GM21786 (cell line): ENCODE measurements around the gene FAM107B.

Experiments
- ATAC-seq: cut with Tn5 transposase; IDR thresholded peaks from one replicate; pipeline ENCODE4 v1.9.1; 2021; ENCODE audit not compliant: unreplicated experiment

FAM107B gene

DNA sequence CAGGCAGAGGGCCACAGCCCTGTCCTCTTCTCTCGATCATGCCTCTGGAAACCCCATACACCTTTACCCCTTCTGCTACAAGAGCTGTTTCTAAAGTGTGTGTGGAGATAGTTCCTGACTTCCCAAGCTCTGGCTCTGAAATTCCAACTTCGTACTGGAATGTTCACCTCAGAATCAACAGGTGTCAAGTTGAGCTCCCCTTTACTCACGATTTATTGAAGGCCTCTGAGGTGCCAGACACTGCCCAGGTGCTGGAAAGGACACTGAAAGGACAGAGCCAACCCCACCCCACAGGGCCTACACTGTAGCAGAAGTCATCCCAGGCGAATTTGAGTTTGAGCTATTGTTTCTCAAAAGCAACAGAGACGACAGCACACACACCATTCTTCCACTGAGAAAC lies 234.1 kb downstream of the FAM107B start:
- no peak for ATAC-seq

DNA sequence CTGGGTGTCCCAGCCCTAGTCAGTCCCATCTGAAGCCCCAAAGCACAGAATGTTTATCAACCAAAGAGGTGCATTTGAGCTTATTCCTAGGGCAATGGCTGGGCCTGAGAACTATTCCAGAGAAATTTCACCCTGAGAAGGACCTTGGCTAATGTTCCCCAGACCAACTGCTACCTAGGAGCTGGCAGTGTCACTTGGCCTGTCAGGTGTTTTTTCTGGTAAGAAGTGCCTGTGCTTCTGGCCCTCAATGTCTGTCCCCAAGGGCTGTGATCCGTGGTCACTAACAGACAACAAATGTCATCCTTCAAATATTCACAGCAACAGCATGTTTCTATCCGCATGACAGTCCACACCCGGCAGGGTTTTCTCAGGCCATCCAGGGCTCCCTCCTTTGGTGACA lies 234.6 kb downstream of the FAM107B start:
- ATAC-seq = no peak

DNA sequence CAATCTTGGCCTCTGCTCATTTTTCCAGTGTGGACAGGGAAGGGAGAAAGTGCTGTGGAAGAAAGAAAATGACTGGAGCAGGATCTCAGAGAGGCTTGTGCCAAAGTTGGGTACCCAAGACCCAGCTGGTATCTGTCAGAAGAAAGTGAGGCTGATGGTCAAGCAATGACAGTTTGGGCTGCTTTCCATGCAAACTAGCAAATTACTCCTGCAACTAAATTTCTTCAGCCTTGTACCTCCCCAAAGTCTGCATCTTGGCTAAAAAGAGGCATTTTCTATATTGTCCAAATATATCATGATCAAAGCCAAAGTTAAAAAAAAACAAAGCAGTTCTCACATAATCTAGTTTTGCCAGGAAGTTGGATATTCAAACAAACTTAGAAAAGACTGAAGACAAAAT lies 235.5 kb downstream of the FAM107B start:
- no peak for ATAC-seq

DNA sequence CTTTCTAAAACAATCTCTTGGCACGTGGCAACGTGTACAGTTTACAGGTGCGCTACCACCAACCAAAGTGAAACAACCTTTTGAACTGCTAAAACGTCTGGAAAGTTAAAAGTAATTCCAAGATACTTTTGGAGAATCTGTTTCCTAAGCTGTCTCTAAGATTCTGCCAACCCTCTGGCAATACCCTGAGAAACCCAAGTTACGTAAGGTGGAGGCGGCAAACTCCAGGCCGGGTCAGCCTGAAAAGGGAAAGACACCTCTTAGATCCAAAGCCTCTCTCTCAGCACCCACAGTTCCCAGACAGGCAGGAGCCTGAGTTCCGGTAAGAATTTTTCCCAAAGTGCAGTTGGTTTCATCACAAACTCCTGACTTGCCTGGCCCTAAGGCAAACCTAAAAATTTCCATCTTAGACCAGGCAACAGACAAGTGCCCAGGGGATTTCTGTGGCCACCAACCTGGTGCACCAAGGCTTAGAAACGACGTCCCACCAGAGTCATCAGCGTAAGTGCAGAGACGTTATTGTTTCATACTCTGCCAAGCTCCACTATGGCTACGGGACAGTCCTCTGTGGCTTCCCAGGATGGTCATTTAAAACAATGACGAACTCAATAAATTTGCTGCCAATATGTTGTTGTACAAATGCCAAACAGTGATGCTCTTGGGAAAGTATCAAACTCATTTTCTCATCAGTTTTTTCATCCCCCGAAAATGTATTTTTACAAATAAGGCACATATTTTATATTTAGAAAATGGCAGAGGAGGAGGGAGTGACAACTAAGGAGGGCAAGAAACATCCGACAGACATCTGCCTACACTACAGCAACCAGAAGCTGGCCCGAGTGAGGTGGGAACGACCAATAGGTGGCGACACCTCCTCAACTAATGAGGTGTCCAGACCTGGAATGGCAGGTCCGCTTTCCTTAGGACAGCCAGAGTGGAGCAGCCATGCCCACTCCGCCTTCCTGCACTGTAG lies 238.2 kb downstream of the FAM107B start:
- no peak for ATAC-seq

DNA sequence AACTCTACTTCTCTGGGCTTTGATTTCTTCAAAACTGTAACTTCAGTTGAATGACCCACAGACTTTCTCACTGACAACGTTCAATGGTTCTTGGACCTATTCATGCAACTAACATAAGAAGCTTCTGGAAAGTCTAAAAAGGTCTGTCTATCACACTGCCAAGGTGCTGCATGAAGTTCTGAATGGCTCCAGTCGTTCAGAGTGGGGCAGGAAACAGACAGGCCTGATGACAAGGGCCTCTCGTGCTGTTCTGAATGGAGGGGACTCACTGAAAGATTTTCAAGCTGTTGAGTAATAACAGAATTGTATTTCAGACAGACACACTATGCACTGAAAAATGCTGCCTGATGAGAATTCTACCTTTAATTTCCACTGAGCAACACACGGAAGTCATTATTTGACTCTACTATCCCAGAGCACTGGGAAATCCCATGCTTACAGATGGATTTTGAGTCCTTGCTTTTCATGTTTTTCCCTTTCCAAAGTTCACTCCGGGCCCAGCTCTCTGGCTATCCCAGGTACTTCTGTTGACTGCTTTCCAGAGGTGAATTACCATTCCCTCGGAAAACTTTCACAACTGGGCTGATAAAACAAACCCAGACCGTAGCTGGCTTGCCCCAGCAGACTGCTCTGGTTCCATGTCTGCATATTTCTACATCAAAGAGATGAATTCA lies 239.1 kb downstream of the FAM107B start:
- ATAC-seq = no peak

DNA sequence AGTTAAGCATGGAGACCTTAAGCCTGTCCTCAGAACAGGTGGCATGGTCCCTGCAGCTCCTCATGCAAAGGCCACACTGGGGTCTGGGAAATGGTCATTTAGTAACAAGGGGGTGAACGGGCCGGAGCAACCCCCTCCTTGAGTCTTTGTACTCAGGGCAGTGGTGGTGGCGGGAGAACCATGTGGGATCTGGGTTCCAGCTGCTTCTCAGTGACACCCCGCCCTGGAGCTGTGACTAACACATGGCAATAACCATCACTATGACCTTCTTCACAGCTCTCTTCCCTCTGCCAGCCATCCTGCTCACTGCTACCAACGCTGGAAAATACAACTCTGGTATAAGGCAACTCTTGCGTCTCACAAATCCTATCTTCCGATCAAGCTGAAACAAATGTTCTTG lies 240.5 kb downstream of the FAM107B start:
- ATAC-seq = no peak

DNA sequence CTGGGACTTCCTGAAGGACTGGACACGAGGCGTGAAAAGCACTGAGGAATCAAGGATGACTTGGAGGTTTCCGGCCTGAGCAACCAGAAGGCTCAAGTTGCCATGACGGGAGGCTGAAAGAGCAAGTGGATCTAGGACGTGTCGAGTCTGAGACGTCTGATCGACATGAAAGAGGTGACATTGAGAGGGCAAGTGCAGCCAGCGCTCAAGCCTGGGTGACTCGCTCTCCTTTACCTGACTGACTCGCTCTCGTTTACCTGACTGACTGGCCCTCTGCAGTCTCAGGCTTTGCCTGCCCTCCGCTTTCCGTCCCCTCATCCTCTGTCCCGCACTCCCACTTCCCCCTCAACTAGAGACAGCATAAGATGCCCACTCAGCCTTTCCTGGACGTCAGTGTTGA lies 241.4 kb downstream of the FAM107B start:
- ATAC-seq = no peak

DNA sequence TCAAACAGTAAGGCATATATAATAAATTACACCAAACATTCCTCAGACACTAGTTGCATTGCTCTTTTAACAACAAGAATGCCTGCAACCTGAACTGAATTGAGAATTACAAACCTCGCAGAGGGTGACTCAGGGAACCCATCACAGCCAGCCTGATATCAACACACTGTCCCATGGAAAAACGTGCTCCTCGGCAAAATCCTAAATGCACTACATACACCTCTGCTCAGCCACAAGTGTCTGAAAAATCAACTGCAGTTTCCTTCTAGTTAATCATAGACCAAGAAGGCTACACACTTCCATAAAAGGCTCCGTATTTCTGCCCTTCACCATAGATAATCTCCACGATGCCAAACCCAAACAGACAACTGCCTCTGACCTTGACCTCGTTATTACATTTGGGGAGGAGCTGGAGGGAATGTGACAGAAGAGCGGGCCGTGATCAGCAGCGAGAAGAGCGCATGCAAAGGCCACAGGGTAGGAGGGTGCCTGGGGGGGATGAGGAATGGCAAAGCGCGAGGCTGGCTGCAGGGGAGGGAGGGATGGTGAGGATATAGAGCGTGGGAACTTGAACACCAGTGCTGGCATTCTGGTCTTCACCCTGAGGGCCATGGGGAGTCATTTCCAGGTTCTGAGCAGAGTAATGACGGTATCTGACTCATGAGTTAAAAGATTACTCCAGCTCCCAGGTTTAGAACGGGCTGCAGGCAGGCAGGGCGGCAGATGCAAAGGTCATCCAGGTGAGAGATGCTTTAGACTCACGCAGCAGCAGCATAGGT lies 242.0 kb downstream of the FAM107B start:
- no peak for ATAC-seq

DNA sequence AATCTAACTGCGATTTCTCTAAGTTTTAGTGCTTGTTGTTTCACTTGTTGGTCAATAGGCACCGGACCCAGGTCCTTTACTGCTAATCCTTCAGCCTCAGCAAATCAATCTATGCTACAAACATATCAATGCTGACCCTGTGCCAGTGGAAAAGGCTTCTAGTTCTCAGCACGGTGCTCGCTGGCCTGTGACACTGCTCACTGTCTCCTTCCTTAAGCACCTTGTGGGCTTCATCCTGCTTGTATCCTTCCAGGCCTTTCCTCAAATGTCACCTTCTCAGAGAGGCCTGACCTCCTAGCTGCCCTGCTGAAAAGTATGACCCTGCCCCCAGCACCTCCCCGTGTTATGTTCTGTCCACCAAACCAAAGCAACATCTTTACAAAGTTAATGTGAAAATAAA lies 242.7 kb downstream of the FAM107B start:
- ATAC-seq = no peak

DNA sequence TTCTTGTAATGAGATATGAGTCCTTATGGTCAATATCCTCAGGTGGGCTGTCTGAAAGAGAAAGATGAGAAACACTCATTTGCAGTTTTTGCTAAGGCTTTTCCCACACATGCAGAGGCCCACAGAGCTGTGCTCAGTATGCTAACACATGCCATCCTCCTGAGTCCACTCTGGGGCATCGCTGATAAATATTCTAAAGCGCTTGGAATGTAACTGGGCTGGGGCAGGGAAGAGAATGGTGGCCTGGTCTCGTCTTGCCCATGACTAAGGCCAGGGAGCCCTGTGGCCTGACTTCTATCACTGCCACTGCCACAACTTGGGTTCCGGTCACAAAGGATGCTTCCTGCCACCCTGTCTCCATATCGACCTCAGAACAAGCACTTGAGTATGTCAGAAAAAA lies 244.2 kb downstream of the FAM107B start:
- no peak for ATAC-seq

DNA sequence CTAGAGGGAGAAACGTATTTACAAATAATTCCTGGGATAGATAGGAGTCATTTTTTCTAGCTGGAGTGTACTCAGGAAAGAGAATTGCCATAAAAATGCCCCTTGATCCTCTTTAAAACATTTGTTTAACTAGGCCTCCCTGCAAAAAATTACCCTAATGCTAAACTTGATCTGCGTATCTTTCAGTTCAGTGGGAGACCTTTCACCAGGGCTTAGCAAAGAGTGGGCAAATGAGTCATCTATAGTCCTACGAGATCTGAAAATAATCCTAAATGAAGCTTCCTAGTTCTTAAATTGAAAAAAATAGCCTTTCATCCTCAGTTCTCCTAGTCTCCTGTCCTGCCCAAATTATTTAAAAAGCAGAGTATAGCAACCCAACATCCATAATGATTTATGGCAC lies 245.3 kb downstream of the FAM107B start:
- ATAC-seq = no peak

DNA sequence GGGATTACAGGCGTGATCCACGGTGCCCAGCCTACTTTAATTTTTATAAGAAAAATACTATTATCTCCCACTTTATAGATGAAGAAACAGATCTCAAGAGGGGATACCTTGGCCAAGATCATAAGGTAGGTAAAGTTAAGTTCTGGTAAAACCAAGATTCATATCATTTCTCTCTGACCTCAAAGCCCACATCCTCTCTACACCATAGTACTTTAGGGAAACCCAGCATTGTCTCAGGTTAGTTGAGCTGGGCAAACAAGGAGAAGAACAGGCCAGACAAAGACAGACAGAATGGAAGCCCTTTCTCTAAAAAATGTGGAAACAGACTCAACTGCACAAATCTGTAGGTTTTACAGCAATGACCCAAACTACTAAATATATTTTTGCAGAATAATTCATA lies 246.2 kb downstream of the FAM107B start:
- ATAC-seq = no peak

DNA sequence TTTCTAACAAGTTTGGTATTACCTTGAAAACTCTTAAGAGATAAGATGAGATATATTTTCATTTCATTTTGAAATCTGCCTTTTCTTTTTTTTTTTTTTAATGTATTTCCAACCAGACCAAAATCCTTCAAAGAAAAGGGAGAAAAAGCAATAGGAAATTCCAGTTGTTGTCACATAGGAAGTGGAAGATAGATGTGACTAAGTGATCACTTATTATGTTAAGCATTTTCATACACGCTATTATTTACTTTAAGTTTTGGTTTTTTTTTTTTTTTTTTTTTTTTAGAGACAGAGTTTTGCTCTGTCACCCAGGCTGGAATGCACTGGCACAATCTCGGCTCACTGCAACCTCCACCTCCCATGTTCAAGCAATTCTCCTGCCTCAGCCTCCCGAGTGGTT lies 246.8 kb downstream of the FAM107B start:
- ATAC-seq = no peak

DNA sequence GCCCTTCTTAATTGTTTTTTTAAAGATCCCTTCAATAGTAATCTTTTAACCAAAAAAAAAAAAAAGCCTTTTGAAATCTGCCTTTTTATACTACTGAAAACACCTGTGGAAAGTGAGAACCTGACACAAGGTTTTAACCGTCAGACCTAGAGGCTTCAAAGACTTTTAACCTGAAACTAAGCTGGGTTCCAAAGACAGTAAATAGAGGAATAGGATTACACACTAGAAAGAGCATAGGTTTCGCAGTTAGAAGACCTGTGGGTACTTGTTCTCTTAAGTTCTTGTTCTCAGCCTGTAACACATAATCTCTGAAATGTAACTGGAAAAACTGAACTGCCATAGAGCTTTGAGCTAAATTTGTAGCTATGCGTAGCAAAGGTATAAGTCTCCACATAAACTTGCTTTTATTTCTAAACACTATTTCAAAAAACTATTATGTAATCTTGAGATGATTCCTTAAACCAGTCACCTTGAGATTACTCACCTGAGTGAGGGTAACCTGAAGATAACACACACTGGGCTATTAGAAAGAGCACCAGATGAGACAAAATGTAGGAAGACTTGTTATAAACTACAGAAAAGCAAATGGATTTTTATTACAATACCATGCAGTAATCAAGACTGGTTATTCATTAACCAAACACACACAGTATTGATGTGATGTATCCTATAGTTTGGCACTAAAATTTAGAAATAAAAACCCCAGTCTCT lies 247.4 kb downstream of the FAM107B start:
- ATAC-seq = no peak

DNA sequence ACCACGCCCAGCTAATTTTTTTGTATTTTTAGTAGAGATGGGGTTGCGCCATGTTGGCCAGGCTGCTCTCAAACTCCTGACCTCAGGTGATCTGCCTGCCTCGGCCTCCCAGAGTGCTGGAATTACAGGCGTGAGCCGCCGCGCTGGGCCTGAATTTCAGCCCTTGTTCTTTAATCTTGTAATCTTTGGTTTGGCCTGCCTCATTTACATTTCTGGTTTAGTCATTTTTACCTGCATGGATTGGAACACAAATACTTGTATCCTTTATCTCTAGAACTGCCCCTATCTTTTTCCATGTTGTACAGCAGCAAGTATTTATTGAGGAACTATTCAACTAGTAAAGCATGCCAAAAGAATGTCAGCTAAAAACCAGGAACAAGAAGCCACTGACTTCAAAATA lies 248.4 kb downstream of the FAM107B start:
- no peak for ATAC-seq

DNA sequence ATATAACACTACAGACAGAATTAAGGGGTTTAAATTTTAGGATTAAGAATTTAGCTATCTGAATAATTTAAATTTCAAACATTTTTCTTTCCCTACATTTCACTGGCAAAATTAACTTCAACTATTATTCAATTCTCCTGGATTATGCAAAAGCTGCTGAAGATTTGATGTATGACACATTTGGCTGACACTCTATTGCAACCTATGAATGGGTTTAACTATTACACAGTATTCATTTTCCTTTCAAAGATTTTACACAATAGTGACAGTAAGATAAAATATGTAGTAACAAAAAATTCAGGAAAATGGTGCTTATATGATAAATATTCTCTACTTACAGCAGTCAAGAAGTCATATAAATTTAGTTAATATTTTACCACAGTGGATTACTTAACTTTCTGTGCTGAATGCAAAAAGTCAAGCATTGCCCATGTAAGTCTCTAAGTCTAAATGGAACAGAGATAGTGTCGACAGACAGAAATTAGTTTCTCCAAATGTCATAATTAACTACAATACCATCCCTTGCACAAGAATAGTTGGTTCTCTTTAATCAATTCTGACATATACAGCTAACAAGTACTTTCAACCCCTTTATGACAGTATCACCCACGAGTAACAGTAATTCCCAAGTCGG lies 249.9 kb downstream of the FAM107B start:
- ATAC-seq = no peak

DNA sequence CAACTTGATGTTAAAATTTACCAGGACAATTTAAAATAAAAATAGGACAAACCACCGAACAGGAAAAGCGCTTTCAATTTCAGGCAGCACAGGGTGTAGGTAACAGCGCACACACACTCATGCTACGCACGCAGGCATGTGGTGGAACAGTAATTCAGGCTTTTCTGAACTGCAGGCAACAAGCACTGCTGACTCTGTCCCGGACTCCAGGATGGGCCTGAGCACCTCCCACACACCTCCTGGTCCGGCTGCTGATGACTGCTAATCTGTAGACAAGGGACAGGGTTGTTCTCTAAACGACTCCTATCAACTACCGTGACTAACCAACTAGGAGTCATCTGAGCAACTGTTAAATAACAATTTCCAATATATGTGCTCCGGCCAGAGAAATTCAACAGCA lies 251.4 kb downstream of the FAM107B start:
- ATAC-seq = no peak

DNA sequence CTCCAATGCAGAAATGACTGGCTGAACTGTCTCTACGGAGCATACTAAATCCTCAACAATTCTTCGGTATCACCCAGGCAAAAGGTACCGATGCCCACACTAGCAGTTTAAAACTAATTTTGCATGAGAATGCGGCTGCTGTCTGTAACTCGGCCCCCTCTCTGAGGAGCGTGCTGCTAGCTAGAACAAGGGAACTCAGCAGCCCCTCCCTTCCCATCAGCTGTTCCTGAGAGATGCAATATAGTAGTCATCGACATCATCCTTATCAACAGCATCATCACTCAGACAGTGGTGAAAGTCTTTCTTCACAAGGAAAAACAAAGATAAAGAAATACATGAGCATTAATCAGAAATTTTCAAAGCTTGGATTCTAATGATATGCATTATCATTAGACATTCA lies 254.9 kb downstream of the FAM107B start:
- ATAC-seq = no peak

DNA sequence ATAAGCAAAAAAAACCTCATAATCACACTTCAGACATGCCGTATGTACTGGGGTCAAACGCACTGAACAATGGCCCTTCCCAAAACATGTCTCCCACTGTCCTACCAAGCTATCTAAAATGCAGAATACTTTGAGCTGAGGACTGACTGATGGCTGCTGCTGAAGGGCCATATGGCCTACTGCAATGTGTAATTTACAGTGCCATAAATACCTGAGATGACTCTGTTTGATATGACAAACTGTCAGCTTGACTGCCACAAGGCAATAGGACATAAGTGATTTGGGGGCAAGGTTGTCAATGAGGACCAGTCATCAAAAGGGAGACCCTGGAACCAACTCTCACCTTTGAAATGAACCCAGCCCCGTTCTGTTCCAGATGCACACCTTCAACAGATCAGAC lies 256.5 kb downstream of the FAM107B start:
- no peak for ATAC-seq

DNA sequence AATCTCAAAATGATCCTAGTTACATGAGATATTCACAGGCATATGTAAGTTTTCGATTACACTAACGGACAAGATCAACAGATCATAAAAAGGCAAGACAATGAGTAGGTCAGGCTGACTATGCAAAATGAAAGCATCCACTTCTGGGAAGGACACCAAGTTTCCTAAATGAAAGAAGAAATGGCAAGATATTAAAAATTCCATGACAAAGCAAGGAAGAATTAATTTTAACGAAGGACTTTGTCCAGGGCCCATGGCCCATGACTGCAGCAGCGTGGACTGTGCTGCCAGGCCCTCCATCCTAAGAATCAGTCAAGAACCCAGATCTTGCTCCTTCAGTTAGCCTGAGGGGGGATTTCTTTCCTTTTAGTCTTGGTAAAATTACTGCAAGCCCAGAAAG lies 261.6 kb downstream of the FAM107B start:
- ATAC-seq = no peak

DNA sequence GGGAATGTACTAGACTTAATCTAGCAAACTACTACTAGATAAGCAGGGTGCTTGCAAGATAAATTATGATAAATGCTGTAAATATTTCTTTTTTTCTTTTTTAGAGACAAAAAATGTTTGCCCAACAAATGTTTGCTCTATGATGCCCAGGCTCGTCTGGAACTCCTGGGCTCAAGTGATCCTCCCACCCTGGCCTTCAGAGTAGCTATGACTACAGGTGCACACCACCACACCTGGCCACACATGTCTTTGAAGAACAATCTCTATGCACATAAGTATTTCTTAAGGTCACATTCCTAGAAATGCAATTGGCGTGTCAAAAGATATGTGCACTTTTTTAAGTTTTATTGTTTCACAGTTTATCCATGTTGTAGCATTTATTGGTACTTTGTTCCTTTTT lies 264.4 kb downstream of the FAM107B start:
- no peak for ATAC-seq
